ENCODE data around the gene SPATA21.

Gene SPATA21

DNA sequence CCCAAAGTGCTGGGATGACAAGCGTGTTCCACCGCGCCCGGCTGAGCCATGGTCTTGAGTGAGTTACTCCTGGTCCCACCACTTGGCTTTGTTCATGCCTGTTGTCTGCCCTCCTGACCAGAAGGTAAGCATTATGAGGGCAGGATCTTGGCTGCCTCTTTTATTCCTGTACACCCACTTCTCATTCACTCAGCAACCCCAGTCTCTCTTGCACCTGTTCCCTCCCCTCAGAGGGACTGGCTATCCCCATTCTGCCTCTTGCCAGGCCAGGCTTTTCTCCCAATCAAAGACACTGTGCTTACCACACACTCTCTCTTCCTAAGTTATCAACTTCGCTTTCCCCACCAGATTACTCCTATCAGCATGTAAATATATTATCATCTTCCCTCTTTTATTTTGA lies 26.4 kb downstream of the SPATA21 start:
- Histone ChIP-seq H3K4me3 (replicated peaks; ENCODE audit: low read depth, low read length) (no peak overlapping the region), H3K27me3 (replicated peaks; ENCODE audit: control insufficient read depth, insufficient read depth, low read length) (no peaks in the 10 kb centered on the region), H3K36me3 (ENCODE audit: control insufficient read depth, insufficient read depth, low read length) (no peaks in the 10 kb centered on the region)
- TF ChIP-seq, protein P1, sequence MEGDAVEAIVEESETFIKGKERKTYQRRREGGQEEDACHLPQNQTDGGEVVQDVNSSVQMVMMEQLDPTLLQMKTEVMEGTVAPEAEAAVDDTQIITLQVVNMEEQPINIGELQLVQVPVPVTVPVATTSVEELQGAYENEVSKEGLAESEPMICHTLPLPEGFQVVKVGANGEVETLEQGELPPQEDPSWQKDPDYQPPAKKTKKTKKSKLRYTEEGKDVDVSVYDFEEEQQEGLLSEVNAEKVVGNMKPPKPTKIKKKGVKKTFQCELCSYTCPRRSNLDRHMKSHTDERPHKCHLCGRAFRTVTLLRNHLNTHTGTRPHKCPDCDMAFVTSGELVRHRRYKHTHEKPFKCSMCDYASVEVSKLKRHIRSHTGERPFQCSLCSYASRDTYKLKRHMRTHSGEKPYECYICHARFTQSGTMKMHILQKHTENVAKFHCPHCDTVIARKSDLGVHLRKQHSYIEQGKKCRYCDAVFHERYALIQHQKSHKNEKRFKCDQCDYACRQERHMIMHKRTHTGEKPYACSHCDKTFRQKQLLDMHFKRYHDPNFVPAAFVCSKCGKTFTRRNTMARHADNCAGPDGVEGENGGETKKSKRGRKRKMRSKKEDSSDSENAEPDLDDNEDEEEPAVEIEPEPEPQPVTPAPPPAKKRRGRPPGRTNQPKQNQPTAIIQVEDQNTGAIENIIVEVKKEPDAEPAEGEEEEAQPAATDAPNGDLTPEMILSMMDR (IDR thresholded peaks at IDR 0.05; ENCODE audit: insufficient read depth, low read length, poor library complexity, severe bottlenecking) = no peak
- DNase-seq (ENCODE audit: extremely low read depth, insufficient read length) = no peak

DNA sequence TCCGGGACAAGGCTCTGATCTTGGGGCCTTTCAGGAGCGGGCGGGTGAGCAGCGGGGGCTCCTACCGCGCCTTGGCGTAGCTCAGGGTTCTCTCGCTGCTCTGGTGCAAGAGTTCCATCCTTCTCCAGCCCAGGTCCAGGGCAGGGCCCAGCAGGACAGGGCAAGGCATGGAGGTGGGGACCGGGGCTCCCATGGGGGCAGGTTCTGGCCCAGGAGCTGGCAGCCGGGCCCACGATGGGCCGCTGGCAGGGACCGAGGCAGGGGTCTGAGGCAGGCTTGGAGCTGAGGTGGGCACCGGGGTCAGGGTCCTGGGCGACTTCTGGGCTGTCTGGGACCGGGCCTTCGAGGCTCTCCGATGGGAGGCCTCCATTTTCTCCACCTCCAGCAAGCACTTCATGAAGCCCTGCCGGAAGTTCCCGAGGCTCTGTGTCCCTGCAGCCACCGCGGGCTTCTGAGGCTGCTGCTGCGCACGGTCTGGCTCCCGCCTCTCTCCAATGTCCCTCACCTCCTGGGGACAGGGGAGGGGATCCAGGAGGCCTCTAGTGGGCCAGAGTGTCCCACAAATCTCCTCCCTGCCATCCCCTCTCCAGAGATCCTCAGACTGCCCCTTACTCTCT lies 27.6 kb downstream of the SPATA21 start:
- no peaks in the 10 kb centered on the region for H3K27me3 ChIP-seq (replicated peaks; ENCODE audit: control insufficient read depth, insufficient read depth, low read length)
- no peaks in the 10 kb centered on the region for H3K36me3 ChIP-seq (ENCODE audit: control insufficient read depth, insufficient read depth, low read length)
- TF ChIP-seq, protein P1 (IDR thresholded peaks at IDR 0.05; ENCODE audit: insufficient read depth, low read length, poor library complexity, severe bottlenecking) = no peak
- no peak overlapping the region for H3K4me3 ChIP-seq (replicated peaks; ENCODE audit: low read depth, low read length)
- no peak for DNase-seq (ENCODE audit: extremely low read depth, insufficient read length)

DNA sequence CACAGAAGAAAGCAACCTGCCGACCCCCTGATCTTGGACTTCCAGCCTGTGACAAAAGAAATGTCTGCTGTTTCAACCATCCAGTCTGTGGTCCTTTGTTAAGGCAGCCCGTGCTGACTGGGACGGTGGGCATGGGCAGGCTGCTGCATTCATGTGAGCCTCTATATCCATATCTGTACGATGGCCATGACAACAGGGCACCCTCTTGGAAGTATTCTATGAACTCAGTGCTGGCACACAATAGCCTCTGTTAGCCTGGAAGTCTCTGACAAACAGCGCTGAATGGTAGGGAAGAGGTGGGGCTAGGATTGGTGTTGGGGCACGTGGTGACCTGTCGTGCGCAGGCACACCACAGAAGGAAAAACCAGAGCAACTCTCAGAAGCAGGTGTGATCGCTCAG lies 30.4 kb downstream of the SPATA21 start:
- Histone ChIP-seq H3K27me3 (replicated peaks; ENCODE audit: control insufficient read depth, insufficient read depth, low read length) (no peaks in the 10 kb centered on the region), H3K4me3 (replicated peaks; ENCODE audit: low read depth, low read length) (no peak overlapping the region), H3K36me3 (ENCODE audit: control insufficient read depth, insufficient read depth, low read length) (no peaks in the 10 kb centered on the region)
- DNase-seq (ENCODE audit: extremely low read depth, insufficient read length) = no peak
- TF ChIP-seq, protein P1 (IDR thresholded peaks at IDR 0.05; ENCODE audit: insufficient read depth, low read length, poor library complexity, severe bottlenecking) = no peak

DNA sequence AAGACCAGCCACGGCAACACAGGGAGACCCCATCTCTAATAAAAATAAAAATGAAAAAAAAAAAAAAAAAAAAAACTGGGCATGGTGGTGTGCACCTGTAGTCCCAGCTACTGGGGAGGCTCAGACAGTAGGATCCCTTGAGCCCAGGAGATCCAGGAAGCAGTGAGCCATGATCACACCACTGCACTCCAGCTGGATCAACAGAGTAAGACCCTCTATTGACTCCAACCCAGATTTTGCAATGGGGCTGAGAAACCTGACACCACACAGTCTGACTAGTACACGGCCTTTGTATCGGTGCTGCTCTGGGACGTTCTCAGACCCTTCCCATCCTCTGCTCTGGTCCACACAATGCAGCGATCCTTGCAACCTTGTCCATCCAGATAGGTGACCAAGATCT lies 31.8 kb downstream of the SPATA21 start:
- Histone ChIP-seq H3K27me3 (replicated peaks; ENCODE audit: control insufficient read depth, insufficient read depth, low read length) (no peaks in the 10 kb centered on the region), H3K4me3 (replicated peaks; ENCODE audit: low read depth, low read length) (no peak overlapping the region), H3K36me3 (ENCODE audit: control insufficient read depth, insufficient read depth, low read length) (no peaks in the 10 kb centered on the region)
- DNase-seq (ENCODE audit: extremely low read depth, insufficient read length) = no peak
- TF ChIP-seq, protein P1 (IDR thresholded peaks at IDR 0.05; ENCODE audit: insufficient read depth, low read length, poor library complexity, severe bottlenecking) = no peak

DNA sequence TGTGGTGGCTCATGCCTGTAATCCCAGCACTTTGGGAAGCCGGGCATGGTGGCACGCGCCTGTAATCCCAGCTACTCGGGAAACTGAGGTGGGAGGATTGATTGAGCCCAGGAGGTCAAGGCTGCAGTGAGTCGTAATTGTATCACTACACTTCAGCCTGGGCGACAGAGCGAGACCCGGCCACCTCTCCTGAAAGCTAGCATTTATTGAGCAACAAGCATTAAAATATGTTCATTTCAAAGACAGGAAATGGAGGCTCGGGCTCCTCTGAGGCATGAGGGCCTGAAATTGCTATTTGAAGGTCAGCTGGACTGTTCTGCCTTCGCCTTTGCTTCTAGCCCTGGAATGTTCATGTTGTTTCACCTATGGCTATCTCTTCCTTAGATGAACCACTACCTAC lies 34.5 kb downstream of the SPATA21 start:
- TF ChIP-seq, protein P1 (IDR thresholded peaks at IDR 0.05; ENCODE audit: insufficient read depth, low read length, poor library complexity, severe bottlenecking) = no peak
- H3K4me3 ChIP-seq (replicated peaks; ENCODE audit: low read depth, low read length) = no peak overlapping the region
- no peaks in the 10 kb centered on the region for H3K27me3 ChIP-seq (replicated peaks; ENCODE audit: control insufficient read depth, insufficient read depth, low read length)
- DNase-seq (ENCODE audit: extremely low read depth, insufficient read length) = no peak
- H3K36me3 ChIP-seq (ENCODE audit: control insufficient read depth, insufficient read depth, low read length) = peaks cover 9% of the 10 kb centered on the region
